Pancreas (tissue), 10 donors: Measurements from ENCODE around the gene ZNF423. TPM values are rescaled to one million over a fixed set of nuclear protein-coding genes. Genes with fewer than 3 reads are reported as not detected.

Source experiments
- ATAC-seq, 4 donors: fragments of 200-7000 bp; cut with Tn5 transposase; one replicate each; pipeline versions ENCODE4 v1.8.0 to v1.9.1; 2020; ENCODE audit warnings: mild to moderate bottlenecking in 4 of 4, moderate library complexity in 4 of 4
- DNase-seq, 6 donors: peaks; one replicate each; pipeline ENCODE4 v3.0.0-alpha.2; 2020
- FAIRE-seq: peaks from 2 replicates; lab custom pipeline; 2012; peaks lifted over from hg19 to GRCh38; lab: Jason Lieb, UNC
- H3K27ac ChIP-seq, 4 donors: fragments of 200-600 bp; sonication (generic); 1 replicate in 3 of 4; 2 replicates in 1 of 4; pipeline versions ENCODE4 v1.5.0 to v1.8.0; 2020
- H3K27me3 ChIP-seq, 4 donors: fragments of 200-600 bp; one replicate each; pipeline ENCODE4 v1.8.0; 2021
- H3K36me3 ChIP-seq, 3 donors: fragments of 200-600 bp; sonication (generic) in 1 of 3; one replicate each; pipeline versions ENCODE4 v1.5.0 to v1.8.0; 2020 to 2021
- H3K4me1 ChIP-seq, 3 donors: fragments of 200-600 bp; one replicate each; pipeline ENCODE4 v1.8.0; 2021
- H3K4me3 ChIP-seq, 4 donors: fragments of 200-600 bp; sonication (generic) in 2 of 4; one replicate each; pipeline versions ENCODE4 v1.5.0 to v1.8.0; 2020 to 2021
- H3K9me3 ChIP-seq, 4 donors: fragments of 200-600 bp; one replicate each; pipeline ENCODE4 v1.8.0; 2021
- WGBS, 2 donors: extraction: QIAGEN DNeasy Blood & Tissue Kit; methylation state at CpG; one replicate each; pipeline ENCODE4 v1.1.7; 2013; 5-methylcytosine and 5-hydroxymethylcytosine counted together
- intact Hi-C, 3 donors: fragments of 100-400 bp; cut with DNase I; formaldehyde crosslinking; loops; one replicate each; pipeline versions ENCODE4 v1.11.1 to v1.14.2; 2022
- polyA plus RNA-seq, 2 donors: library from polyadenylated mRNA; stranded (reverse); fragments of 200-250 nt; gene quantifications; one replicate each; pipeline ENCODE4 v1.2.3, GENCODE V29; 2013
- total RNA-seq, 6 donors: library from RNA; stranded (reverse); fragmentation: NEBNext Ultra II Directional in 4 of 6; extraction: Animal tissue kit (Norgen Biotek cat#: 25700) in 4 of 6; gene quantifications; one replicate each; pipeline versions ENCODE4 v1.2.1 to v1.2.4, GENCODE V29; 2021 to 2023
- TF ChIP-seq, protein P1 (sequence below), 4 donors: fragments of 200-600 bp; sonication (generic) in 3 of 4; IDR thresholded peaks; one replicate each; pipeline versions ENCODE4 v1.5.0 to v1.8.0; 2021; ENCODE audit warnings: antibody characterized with exemption in 4 of 4
- donor health status: healthy with polysubstance abuse.
- donor health status: DM: no; HTN: no; CAD: no; lungs with moderate emphysema.
- donor health status: DM: no; HTN: no; CAD: no.
- donor health status: control.
- donor health status: control.
- donor health status: Bipolar disorder and iron deficiency.
- donor health status: DM: yes; HTN: yes; CAD: no.
- donor health status: DM: no; HTN: no; CAD: no.
- donor health status: DM: no; HTN: no; CAD: no.
- donor health status: DM: yes; HTN: yes; CAD: no.

Gene ZNF423
- total and polyA plus RNA-seq, 8 donors, result 0.61 to 5.1 (median 3.0) TPM

DNA sequence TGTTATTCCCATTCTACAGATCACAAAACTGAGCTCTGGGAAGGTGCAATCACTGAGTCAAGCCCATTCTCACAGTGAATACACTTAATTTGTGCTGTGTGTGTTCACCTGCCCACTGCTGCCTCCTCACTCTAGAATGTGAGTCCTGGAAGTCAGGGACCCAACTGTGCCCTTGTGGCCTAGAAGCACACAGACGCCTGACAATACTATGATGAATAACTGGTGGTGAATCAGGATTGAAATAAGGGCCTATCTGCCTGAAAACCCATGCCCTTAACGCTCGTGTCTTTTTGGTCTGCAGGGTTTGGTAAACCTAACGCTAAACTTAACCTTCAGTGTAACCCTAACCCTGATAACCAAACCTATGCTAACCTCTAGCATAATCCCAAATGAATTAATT, 80.3 kb downstream of the ZNF423 start:
- intact Hi-C loops, result no loop called here
- no peak for FAIRE-seq
- no peaks in the 10 kb centered on the region for H3K4me1 ChIP-seq
- WGBS, 2 donors, result 86 to 89% methylated on average over 4 of the region's 4 CpGs
- TF ChIP-seq, protein P1, sequence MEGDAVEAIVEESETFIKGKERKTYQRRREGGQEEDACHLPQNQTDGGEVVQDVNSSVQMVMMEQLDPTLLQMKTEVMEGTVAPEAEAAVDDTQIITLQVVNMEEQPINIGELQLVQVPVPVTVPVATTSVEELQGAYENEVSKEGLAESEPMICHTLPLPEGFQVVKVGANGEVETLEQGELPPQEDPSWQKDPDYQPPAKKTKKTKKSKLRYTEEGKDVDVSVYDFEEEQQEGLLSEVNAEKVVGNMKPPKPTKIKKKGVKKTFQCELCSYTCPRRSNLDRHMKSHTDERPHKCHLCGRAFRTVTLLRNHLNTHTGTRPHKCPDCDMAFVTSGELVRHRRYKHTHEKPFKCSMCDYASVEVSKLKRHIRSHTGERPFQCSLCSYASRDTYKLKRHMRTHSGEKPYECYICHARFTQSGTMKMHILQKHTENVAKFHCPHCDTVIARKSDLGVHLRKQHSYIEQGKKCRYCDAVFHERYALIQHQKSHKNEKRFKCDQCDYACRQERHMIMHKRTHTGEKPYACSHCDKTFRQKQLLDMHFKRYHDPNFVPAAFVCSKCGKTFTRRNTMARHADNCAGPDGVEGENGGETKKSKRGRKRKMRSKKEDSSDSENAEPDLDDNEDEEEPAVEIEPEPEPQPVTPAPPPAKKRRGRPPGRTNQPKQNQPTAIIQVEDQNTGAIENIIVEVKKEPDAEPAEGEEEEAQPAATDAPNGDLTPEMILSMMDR (IDR thresholded peaks at IDR 0.05), result no peak
- H3K36me3 ChIP-seq, result no peaks in the 10 kb centered on the region
- no peaks in the 10 kb centered on the region for H3K27me3 ChIP-seq
- no peak overlapping the region for H3K4me3 ChIP-seq
- H3K9me3 ChIP-seq, result no peaks in the 10 kb centered on the region
- no peak overlapping the region for H3K27ac ChIP-seq
- no peak for ATAC-seq
- no peak for DNase-seq

DNA sequence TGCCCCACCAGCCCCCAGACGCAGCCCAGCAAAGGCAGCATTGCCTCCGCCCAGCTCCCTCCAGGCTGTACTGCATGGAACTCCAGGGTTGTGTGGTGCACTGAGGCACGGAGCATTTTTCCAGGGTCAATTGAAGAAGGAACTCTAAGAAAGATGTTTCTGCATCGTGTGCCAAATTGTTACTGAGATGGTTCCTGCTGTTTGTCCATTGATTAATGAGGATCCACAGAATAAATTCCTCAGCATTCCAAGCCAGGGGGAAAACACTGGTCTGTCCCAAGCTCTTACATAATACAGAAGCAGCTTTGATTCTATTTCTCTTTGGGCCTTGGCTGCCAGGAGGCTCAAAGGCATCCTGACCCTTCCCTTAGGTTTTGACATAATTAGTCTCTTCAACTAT, 80.9 kb downstream of the ZNF423 start:
- FAIRE-seq (no peak), ATAC-seq (no peak), DNase-seq (no peak)
- no peak overlapping the region for H3K27ac ChIP-seq
- no peaks in the 10 kb centered on the region for H3K36me3 ChIP-seq
- TF ChIP-seq, protein P1 (IDR thresholded peaks at IDR 0.05), result no peak
- intact Hi-C loops, result no loop called here
- no peaks in the 10 kb centered on the region for H3K4me1 ChIP-seq
- no peak overlapping the region for H3K4me3 ChIP-seq
- WGBS, 2 donors, result 85 to 88% methylated on average over 4 of the region's 4 CpGs
- no peaks in the 10 kb centered on the region for H3K27me3 ChIP-seq
- no peaks in the 10 kb centered on the region for H3K9me3 ChIP-seq

DNA sequence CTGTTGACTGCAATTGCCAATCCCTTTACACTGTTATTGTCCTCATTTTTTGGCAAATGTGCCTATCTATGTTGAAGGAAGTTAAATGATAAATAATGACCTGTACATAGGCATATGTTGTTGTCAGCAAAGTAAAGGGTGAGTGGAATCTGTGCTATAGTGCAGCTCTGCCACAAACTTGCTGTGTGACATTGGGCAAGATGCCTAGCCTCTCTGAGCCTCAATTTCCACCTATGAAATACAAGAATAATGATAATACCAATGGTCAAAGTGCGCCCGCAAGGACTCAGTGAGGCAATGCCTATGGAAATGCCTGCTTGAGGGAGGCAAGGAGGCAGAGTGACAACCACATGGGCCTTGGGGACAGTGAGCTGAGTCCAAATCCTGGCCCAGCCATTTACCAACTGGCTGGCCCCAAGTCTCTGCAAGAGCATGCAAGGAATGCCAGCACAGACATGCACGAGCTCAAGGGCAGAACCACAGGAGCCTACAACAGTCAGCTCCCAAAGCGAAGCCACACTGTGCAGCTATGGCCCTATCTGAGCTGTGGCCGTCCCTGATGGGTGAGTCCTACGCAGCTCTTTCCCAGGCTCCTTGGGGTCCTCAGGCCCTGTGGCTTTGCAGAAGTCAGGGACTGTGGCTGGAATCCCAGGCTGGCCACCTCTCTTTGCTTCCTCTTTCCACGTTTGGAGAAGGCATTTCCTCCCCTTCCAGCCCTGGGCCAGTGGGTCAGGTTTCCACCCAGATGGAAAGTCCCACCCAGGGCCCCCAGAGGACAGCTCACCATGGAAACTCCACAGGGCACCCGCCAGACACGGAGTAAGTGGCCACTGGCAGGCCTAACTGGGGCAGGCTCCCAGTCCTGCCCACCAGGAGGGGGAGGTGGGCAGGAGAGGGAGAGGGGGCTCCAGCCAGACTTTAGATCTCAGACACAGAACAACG, 82.1 kb downstream of the ZNF423 start:
- FAIRE-seq, result no peak
- intact Hi-C loops, result no loop called here

DNA sequence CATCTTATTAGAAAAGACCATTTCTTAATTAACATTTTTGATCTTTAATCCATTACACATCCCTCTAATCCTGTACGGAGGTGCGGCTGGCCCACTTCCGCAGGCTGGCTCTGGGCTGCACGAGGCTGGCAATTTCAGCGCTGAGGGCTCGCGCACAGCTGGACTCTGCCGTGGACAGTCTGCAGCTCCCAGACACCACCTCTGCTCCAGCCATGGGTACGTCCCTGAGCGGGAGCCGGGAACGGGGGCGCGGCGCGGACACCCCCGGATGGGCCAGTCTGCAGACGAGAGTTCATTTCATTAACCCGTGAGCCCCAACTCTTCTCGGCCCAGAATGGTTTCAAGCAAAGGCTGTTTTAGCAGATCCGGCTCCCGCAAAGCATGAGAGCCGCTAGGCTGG, 87.9 kb downstream of the ZNF423 start:
- no peaks in the 10 kb centered on the region for H3K27me3 ChIP-seq
- whole genome bisulfite sequencing, 2 donors, result 91 to 92% methylated on average over 23 of the region's 23 CpGs
- H3K4me1 ChIP-seq, result no peaks in the 10 kb centered on the region
- no peak overlapping the region for H3K4me3 ChIP-seq
- no peak for ATAC-seq
- DNase-seq, result no peak
- H3K27ac ChIP-seq, result no peak overlapping the region
- TF ChIP-seq, protein P1 (IDR thresholded peaks at IDR 0.05), result no peak
- no peaks in the 10 kb centered on the region for H3K36me3 ChIP-seq
- H3K9me3 ChIP-seq, result no peaks in the 10 kb centered on the region
- FAIRE-seq, result no peak
- intact Hi-C loops, result no loop called here

More for the DNA sequence above, 82.1 kb downstream of the ZNF423 start:
- no peak for ATAC-seq
- TF ChIP-seq, protein P1 (IDR thresholded peaks at IDR 0.05), result no peak
- H3K4me1 ChIP-seq, result no peaks in the 10 kb centered on the region
- no peaks in the 10 kb centered on the region for H3K9me3 ChIP-seq
- no peak overlapping the region for H3K27ac ChIP-seq
- no peaks in the 10 kb centered on the region for H3K27me3 ChIP-seq
- DNase-seq, result no peak
- H3K4me3 ChIP-seq, result no peak overlapping the region
- 76% methylated on average over 10 of the region's 10 CpGs for WGBS, 2 donors
- no peaks in the 10 kb centered on the region for H3K36me3 ChIP-seq

DNA sequence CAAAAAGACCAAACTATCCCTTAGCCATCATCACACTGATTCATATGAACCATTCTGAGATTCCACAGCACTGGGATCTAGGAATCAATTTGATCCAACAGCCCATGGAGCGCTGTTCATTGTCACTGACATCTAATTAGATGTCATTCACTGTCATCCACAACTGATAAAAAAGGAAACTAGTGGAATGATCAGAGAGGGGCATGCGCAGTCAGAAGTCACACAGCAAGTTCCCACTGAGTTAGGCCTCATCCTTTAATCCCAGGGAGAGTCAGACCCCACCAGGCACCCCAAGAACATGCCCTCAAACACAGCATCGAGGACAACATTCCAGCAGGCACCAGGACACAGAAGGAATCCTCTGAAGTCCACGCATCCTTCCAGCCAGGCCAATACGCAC, 88.5 kb downstream of the ZNF423 start:
- WGBS, 2 donors, result 90 to 95% methylated on average over 5 of the region's 5 CpGs
- no peaks in the 10 kb centered on the region for H3K27me3 ChIP-seq
- DNase-seq (no peak), ATAC-seq (no peak), FAIRE-seq (no peak)
- intact Hi-C loops, result no loop called here
- TF ChIP-seq, protein P1 (IDR thresholded peaks at IDR 0.05), result no peak
- no peak overlapping the region for H3K4me3 ChIP-seq
- H3K36me3 ChIP-seq, result no peaks in the 10 kb centered on the region
- no peak overlapping the region for H3K27ac ChIP-seq
- H3K4me1 ChIP-seq, result no peaks in the 10 kb centered on the region
- H3K9me3 ChIP-seq, result no peaks in the 10 kb centered on the region
